Keratinocyte (primary cell): ENCODE data around the gene LSM7.

Source experiments
- CTCF ChIP-seq, 3 experiments: IDR thresholded peaks in 1 of 3; conservative IDR thresholded peaks in 1 of 3; optimal IDR thresholded peaks in 1 of 3; 2 replicates in 2 of 3; 3 replicates in 1 of 3; pipeline versions ENCODE3 to v1.5.1; 2011; ENCODE audit warnings: low read length in 3 of 3, mild to moderate bottlenecking in 3 of 3, moderate library complexity in 2 of 3, control low read depth in 1 of 3, inconsistent platforms in 1 of 3; ENCODE audit not compliant: insufficient read depth in 2 of 3; ENCODE audit errors: extremely low read depth in 1 of 3
- EZH2 ChIP-seq: IDR thresholded peaks from one replicate; pipeline ENCODE4 v1.6.1; 2012; ENCODE audit warnings: inconsistent platforms, mild to moderate bottlenecking, low read length, moderate library complexity

GRCh38 chr19:2345076-2345475 lies 16.7 kb upstream of the LSM7 start:
- no peak for TF ChIP-seq CTCF (optimal IDR thresholded peaks at IDR 0.05 in 1 of 3, IDR thresholded peaks at IDR 0.05 in 1 of 3, conservative IDR thresholded peaks at IDR 0.05 in 1 of 3; ENCODE audit: extremely low read depth in 1 of 3, insufficient read depth in 2 of 3, low read length in 3 of 3)
- no peak for TF ChIP-seq EZH2
